ENCODE results near the gene LGALS3.

- peak in 1 of 2 donors; percentile 40 for TF ChIP-seq POLR2A (IDR thresholded peaks at IDR 0.05)
- TF ChIP-seq CTCF (IDR thresholded peaks at IDR 0.05) = no peak
Measured at GRCh38 chr14:55191203-55192053, 62.4 kb downstream of the LGALS3 start, which contains the start of gene DLGAP5.
